Liver (tissue), 9 donors: Measurements from ENCODE around the gene AOAH. TPM values are rescaled to one million over a fixed set of nuclear protein-coding genes. Genes with fewer than 3 reads are reported as not detected.

Experiments
- DNase-seq: peaks from one replicate; pipeline ENCODE4 v3.0.0-alpha.2; 2017; ENCODE audit warnings: low spot score
- H3K27ac ChIP-seq, 2 donors: one replicate each; pipeline ENCODE4 v1.7.0; 2013; ENCODE audit warnings: inconsistent platforms in 2 of 2, low read length in 2 of 2, control low read depth in 1 of 2, low read depth in 1 of 2, mild to moderate bottlenecking in 1 of 2
- H3K27me3 ChIP-seq, 4 donors: one replicate each; pipeline versions ENCODE4 v1.6.1 to v1.7.0; 2013; ENCODE audit warnings: low read length in 3 of 4, inconsistent platforms in 1 of 4, mild to moderate bottlenecking in 1 of 4, moderate library complexity in 1 of 4; ENCODE audit not compliant: control insufficient read depth in 4 of 4, insufficient read depth in 4 of 4
- H3K36me3 ChIP-seq, 4 donors: one replicate each; pipeline versions ENCODE4 v1.6.1 to v1.7.0; 2013; ENCODE audit warnings: low read length in 3 of 4, mild to moderate bottlenecking in 3 of 4, low read depth in 1 of 4, moderate library complexity in 1 of 4; ENCODE audit not compliant: control insufficient read depth in 4 of 4, insufficient read depth in 3 of 4
- H3K4me1 ChIP-seq, 4 donors: one replicate each; pipeline versions ENCODE4 v1.6.1 to v1.7.0; 2013; ENCODE audit warnings: low read length in 3 of 4, mild to moderate bottlenecking in 3 of 4, moderate library complexity in 1 of 4; ENCODE audit not compliant: control insufficient read depth in 4 of 4, insufficient read depth in 4 of 4
- H3K4me3 ChIP-seq, 3 donors: one replicate each; pipeline versions ENCODE4 v1.6.1 to v1.7.0; 2013; ENCODE audit warnings: low read length in 3 of 3, control low read depth in 1 of 3, low read depth in 1 of 3, mild to moderate bottlenecking in 1 of 3
- H3K9ac ChIP-seq, 2 donors: one replicate each; pipeline ENCODE4 v1.7.0; 2013; ENCODE audit warnings: low read length in 2 of 2, mild to moderate bottlenecking in 2 of 2, moderate library complexity in 2 of 2, control low read depth in 1 of 2, low read depth in 1 of 2
- H3K9me3 ChIP-seq, 4 donors: one replicate each; pipeline versions ENCODE4 v1.6.1 to v1.7.0; 2013; ENCODE audit warnings: low read length in 3 of 4; ENCODE audit not compliant: control insufficient read depth in 4 of 4
- EGR1 ChIP-seq, 2 donors: IDR thresholded peaks; 2 replicates each; pipeline ENCODE4 v1.6.1; 2016 to 2018; ENCODE audit warnings: antibody characterized with exemption in 2 of 2, low read depth in 2 of 2
- FOXA1 ChIP-seq: IDR thresholded peaks from 2 replicates; pipeline ENCODE4 v1.6.1; 2016; ENCODE audit warnings: antibody characterized with exemption
- FOXA2 ChIP-seq: IDR thresholded peaks from 2 replicates; pipeline ENCODE4 v1.6.1; 2016; ENCODE audit warnings: antibody characterized with exemption
- GABPA ChIP-seq, 2 donors: IDR thresholded peaks in 1 of 2; conservative IDR thresholded peaks in 1 of 2; 2 replicates each; pipeline ENCODE4 v1.6.1; 2016; ENCODE audit warnings: antibody characterized with exemption in 2 of 2, mild to moderate bottlenecking in 1 of 2, moderate library complexity in 1 of 2
- HNF4A ChIP-seq, 2 donors: conservative IDR thresholded peaks; 2 replicates each; pipeline ENCODE4 v1.6.1; 2016; ENCODE audit warnings: antibody characterized with exemption in 2 of 2, mild to moderate bottlenecking in 2 of 2
- HNF4G ChIP-seq: IDR thresholded peaks from 2 replicates; pipeline ENCODE4 v1.6.1; 2016; ENCODE audit warnings: antibody characterized with exemption
- JUND ChIP-seq, 2 donors: IDR thresholded peaks; 2 replicates each; pipeline ENCODE4 v1.6.1; 2016; ENCODE audit warnings: antibody characterized with exemption in 2 of 2
- NR2F2 ChIP-seq: IDR thresholded peaks from 2 replicates; pipeline ENCODE4 v1.6.1; 2016; ENCODE audit warnings: antibody characterized with exemption
- RAD21 ChIP-seq, 2 donors: IDR thresholded peaks; 2 replicates each; pipeline ENCODE4 v1.6.1; 2016; ENCODE audit warnings: antibody characterized with exemption in 2 of 2, mild to moderate bottlenecking in 2 of 2
- RXRA ChIP-seq, 2 donors: IDR thresholded peaks; 2 replicates each; pipeline ENCODE4 v1.6.1; 2017 to 2018; ENCODE audit warnings: antibody characterized with exemption in 2 of 2, mild to moderate bottlenecking in 1 of 2
- SP1 ChIP-seq: IDR thresholded peaks from 2 replicates; pipeline ENCODE4 v1.6.1; 2018; ENCODE audit warnings: antibody characterized with exemption, mild to moderate bottlenecking
- TAF1 ChIP-seq: conservative IDR thresholded peaks from 2 replicates; pipeline ENCODE4 v1.6.1; 2016; ENCODE audit warnings: antibody characterized with exemption, mild to moderate bottlenecking
- YY1 ChIP-seq: IDR thresholded peaks from 2 replicates; pipeline ENCODE4 v1.6.1; 2016; ENCODE audit warnings: antibody characterized with exemption, mild to moderate bottlenecking
- WGBS: extraction: QIAGEN DNeasy Blood & Tissue Kit; methylation state at CpG from one replicate; pipeline ENCODE4 v1.1.7; 2013; 5-methylcytosine and 5-hydroxymethylcytosine counted together
- polyA plus RNA-seq, 2 donors: library from polyadenylated mRNA; stranded (reverse) in 1 of 2; unstranded in 1 of 2; fragments of 200-250 nt in 1 of 2; fragments of >200 nt in 1 of 2; fragmentation: Nextera tagmentation in 1 of 2; extraction: Ambion mirVana in 1 of 2; gene quantifications; one replicate each; pipeline versions ENCODE4 v1.2.1 to v1.2.3, GENCODE V29; 2013 to 2015
- total RNA-seq, 2 donors: library from RNA; depleted of rRNA; stranded (reverse); fragments of >200 nt; gene quantifications; one replicate each; pipeline ENCODE4 v1.2.3, GENCODE V29; 2014
- TF ChIP-seq, protein P1 (sequence below): IDR thresholded peaks from 2 replicates; pipeline ENCODE4 v1.6.1; 2016; ENCODE audit warnings: antibody characterized with exemption
- TF ChIP-seq, protein P2 (sequence below): IDR thresholded peaks from 2 replicates; pipeline ENCODE4 v1.6.1; 2016; ENCODE audit warnings: antibody characterized with exemption
- TF ChIP-seq, protein P3 (sequence below): IDR thresholded peaks from 2 replicates; pipeline ENCODE4 v1.6.1; 2016; ENCODE audit warnings: antibody characterized with exemption, mild to moderate bottlenecking
- TF ChIP-seq, protein P4 (sequence below): IDR thresholded peaks from 2 replicates; pipeline ENCODE4 v1.6.1; 2016; ENCODE audit warnings: antibody characterized with exemption
- TF ChIP-seq, protein P5 (sequence below): fragments of 150-350 bp; IDR thresholded peaks from 2 replicates; pipeline ENCODE4 v1.5.1; 2017; ENCODE audit warnings: improper control_type of control experiment, low read depth, low read length; ENCODE audit not compliant: missing input control
- donor health status: healthy.
- donor health status: healthy.
- donor health status: healthy.
- donor health status: healthy.
- donor health status: healthy.

Gene AOAH
- total and polyA plus RNA-seq, 4 donors: 2.4 to 26.7 (median 5.8) TPM

DNA sequence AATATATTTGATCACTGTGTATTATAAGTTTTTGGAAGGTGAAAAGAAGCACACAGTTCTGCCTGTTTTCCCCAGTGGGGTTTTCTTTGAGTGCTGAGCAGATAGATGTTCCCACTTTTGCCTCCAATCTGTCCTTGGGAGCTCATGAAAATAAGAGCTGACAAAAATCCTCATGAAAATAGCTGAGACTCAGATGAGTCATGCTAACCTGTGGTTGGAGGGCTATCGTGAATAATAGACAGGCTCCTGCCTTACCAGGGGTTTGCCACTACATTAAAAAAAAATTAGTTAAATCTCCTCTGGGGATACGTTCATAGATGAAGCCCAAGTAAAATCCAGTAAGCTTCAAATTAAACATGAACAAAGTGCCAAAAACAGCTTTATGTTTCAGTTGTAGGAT, 10.9 kb upstream of the AOAH start:
- no peaks in the 10 kb centered on the region for H3K27me3 ChIP-seq
- no peak for DNase-seq
- no peaks in the 10 kb centered on the region for H3K36me3 ChIP-seq
- TF ChIP-seq GABPA (IDR thresholded peaks at IDR 0.05 in 1 of 2, conservative IDR thresholded peaks at IDR 0.05 in 1 of 2) (no peak), FOXA1 (no peak), YY1 (no peak), SP1 (no peak), JUND (IDR thresholded peaks at IDR 0.05) (no peak), HNF4G (no peak), RXRA (IDR thresholded peaks at IDR 0.05) (no peak), EGR1 (IDR thresholded peaks at IDR 0.05; ENCODE audit: low read depth in 2 of 2) (no peak)
- WGBS: 90% methylated on average over 2 of the region's 2 CpGs
- no peak overlapping the region for H3K9ac ChIP-seq
- H3K9me3 ChIP-seq: no peaks in the 10 kb centered on the region
- H3K27ac ChIP-seq: no peak overlapping the region
- H3K4me3 ChIP-seq: no peak overlapping the region
- peaks cover 0 to 2% (median 0%) of the 10 kb centered on the region in 4 donors for H3K4me1 ChIP-seq

DNA sequence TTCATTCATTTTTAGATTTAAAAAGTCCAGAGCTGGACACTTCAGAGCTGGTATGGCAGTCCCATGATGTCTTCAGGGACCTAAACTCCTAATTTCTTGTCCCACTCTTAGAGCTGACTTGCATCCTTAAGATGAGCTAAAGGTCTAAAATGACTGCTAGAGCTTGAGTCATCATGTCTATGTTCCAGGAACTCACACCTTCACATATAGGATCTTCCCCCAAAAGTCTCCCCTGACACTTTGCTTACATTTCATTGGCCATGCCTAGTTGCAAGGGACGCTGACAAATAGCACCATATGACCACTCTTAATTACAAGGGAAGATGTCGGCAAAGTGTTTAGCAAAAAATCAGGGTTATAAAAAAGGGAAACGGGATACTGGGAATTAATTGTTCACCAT, 10.4 kb upstream of the AOAH start:
- H3K9me3 ChIP-seq: no peaks in the 10 kb centered on the region
- H3K27me3 ChIP-seq: no peaks in the 10 kb centered on the region
- no peak for DNase-seq
- H3K27ac ChIP-seq: no peak overlapping the region
- 95% methylated on average over 3 of the region's 3 CpGs for WGBS
- no peak overlapping the region for H3K4me3 ChIP-seq
- H3K36me3 ChIP-seq: no peaks in the 10 kb centered on the region
- TF ChIP-seq YY1 (no peak), FOXA2 (no peak), TAF1 (no peak), HNF4A (conservative IDR thresholded peaks at IDR 0.05) (no peak), RAD21 (IDR thresholded peaks at IDR 0.05) (no peak), FOXA1 (no peak), NR2F2 (no peak), EGR1 (IDR thresholded peaks at IDR 0.05; ENCODE audit: low read depth in 2 of 2) (no peak)
- TF ChIP-seq, protein P1, sequence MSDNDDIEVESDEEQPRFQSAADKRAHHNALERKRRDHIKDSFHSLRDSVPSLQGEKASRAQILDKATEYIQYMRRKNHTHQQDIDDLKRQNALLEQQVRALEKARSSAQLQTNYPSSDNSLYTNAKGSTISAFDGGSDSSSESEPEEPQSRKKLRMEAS: no peak
- TF ChIP-seq, protein P2, sequence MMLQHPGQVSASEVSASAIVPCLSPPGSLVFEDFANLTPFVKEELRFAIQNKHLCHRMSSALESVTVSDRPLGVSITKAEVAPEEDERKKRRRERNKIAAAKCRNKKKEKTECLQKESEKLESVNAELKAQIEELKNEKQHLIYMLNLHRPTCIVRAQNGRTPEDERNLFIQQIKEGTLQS: no peak
- H3K4me1 ChIP-seq: peaks cover 0 to 2% (median 0%) of the 10 kb centered on the region in 4 donors
- H3K9ac ChIP-seq: no peak overlapping the region

DNA sequence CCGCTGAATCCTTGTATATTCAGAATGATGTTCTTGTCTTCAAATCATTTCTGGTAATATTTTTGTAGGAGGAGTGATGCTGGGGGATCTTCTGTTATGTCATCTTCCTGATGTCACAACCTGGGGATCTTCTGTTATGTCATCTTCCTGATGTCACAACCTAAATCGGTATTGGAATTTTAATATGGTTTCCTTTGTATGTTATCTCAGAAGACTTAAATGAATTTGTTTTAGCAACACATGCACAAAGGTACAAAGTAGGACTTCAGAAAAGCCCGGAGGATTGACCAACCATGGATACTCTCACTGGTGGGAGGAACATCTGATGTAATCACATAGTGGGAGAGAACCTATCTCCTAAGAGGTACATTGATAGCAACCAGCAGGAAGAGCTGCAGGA, 9.1 kb upstream of the AOAH start:
- H3K4me3 ChIP-seq: no peak overlapping the region
- H3K9me3 ChIP-seq: no peaks in the 10 kb centered on the region
- TF ChIP-seq TAF1 (no peak), HNF4G (no peak), FOXA2 (no peak), RAD21 (IDR thresholded peaks at IDR 0.05) (no peak), NR2F2 (no peak), EGR1 (IDR thresholded peaks at IDR 0.05; ENCODE audit: low read depth in 2 of 2) (no peak), HNF4A (conservative IDR thresholded peaks at IDR 0.05) (no peak), FOXA1 (no peak)
- TF ChIP-seq, protein P3, sequence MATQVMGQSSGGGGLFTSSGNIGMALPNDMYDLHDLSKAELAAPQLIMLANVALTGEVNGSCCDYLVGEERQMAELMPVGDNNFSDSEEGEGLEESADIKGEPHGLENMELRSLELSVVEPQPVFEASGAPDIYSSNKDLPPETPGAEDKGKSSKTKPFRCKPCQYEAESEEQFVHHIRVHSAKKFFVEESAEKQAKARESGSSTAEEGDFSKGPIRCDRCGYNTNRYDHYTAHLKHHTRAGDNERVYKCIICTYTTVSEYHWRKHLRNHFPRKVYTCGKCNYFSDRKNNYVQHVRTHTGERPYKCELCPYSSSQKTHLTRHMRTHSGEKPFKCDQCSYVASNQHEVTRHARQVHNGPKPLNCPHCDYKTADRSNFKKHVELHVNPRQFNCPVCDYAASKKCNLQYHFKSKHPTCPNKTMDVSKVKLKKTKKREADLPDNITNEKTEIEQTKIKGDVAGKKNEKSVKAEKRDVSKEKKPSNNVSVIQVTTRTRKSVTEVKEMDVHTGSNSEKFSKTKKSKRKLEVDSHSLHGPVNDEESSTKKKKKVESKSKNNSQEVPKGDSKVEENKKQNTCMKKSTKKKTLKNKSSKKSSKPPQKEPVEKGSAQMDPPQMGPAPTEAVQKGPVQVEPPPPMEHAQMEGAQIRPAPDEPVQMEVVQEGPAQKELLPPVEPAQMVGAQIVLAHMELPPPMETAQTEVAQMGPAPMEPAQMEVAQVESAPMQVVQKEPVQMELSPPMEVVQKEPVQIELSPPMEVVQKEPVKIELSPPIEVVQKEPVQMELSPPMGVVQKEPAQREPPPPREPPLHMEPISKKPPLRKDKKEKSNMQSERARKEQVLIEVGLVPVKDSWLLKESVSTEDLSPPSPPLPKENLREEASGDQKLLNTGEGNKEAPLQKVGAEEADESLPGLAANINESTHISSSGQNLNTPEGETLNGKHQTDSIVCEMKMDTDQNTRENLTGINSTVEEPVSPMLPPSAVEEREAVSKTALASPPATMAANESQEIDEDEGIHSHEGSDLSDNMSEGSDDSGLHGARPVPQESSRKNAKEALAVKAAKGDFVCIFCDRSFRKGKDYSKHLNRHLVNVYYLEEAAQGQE: no peak
- TF ChIP-seq, protein P4, sequence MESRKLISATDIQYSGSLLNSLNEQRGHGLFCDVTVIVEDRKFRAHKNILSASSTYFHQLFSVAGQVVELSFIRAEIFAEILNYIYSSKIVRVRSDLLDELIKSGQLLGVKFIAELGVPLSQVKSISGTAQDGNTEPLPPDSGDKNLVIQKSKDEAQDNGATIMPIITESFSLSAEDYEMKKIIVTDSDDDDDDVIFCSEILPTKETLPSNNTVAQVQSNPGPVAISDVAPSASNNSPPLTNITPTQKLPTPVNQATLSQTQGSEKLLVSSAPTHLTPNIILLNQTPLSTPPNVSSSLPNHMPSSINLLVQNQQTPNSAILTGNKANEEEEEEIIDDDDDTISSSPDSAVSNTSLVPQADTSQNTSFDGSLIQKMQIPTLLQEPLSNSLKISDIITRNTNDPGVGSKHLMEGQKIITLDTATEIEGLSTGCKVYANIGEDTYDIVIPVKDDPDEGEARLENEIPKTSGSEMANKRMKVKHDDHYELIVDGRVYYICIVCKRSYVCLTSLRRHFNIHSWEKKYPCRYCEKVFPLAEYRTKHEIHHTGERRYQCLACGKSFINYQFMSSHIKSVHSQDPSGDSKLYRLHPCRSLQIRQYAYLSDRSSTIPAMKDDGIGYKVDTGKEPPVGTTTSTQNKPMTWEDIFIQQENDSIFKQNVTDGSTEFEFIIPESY: no peak
- TF ChIP-seq, protein P5, sequence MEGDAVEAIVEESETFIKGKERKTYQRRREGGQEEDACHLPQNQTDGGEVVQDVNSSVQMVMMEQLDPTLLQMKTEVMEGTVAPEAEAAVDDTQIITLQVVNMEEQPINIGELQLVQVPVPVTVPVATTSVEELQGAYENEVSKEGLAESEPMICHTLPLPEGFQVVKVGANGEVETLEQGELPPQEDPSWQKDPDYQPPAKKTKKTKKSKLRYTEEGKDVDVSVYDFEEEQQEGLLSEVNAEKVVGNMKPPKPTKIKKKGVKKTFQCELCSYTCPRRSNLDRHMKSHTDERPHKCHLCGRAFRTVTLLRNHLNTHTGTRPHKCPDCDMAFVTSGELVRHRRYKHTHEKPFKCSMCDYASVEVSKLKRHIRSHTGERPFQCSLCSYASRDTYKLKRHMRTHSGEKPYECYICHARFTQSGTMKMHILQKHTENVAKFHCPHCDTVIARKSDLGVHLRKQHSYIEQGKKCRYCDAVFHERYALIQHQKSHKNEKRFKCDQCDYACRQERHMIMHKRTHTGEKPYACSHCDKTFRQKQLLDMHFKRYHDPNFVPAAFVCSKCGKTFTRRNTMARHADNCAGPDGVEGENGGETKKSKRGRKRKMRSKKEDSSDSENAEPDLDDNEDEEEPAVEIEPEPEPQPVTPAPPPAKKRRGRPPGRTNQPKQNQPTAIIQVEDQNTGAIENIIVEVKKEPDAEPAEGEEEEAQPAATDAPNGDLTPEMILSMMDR: no peak
- TF ChIP-seq, protein P2: no peak
- H3K9ac ChIP-seq: no peak overlapping the region
- no peaks in the 10 kb centered on the region for H3K36me3 ChIP-seq
- WGBS: 92% methylated on average over 3 of the region's 3 CpGs
- H3K27ac ChIP-seq: no peak overlapping the region
- peaks cover 0 to 2% (median 0%) of the 10 kb centered on the region in 4 donors for H3K4me1 ChIP-seq
- DNase-seq: no peak
- no peaks in the 10 kb centered on the region for H3K27me3 ChIP-seq
